ENCODE measurements around the gene KAT2A.
A peak's percentile ranks its signal among the peaks of the same experiment; 100 is the strongest.

Gene KAT2A

DNA sequence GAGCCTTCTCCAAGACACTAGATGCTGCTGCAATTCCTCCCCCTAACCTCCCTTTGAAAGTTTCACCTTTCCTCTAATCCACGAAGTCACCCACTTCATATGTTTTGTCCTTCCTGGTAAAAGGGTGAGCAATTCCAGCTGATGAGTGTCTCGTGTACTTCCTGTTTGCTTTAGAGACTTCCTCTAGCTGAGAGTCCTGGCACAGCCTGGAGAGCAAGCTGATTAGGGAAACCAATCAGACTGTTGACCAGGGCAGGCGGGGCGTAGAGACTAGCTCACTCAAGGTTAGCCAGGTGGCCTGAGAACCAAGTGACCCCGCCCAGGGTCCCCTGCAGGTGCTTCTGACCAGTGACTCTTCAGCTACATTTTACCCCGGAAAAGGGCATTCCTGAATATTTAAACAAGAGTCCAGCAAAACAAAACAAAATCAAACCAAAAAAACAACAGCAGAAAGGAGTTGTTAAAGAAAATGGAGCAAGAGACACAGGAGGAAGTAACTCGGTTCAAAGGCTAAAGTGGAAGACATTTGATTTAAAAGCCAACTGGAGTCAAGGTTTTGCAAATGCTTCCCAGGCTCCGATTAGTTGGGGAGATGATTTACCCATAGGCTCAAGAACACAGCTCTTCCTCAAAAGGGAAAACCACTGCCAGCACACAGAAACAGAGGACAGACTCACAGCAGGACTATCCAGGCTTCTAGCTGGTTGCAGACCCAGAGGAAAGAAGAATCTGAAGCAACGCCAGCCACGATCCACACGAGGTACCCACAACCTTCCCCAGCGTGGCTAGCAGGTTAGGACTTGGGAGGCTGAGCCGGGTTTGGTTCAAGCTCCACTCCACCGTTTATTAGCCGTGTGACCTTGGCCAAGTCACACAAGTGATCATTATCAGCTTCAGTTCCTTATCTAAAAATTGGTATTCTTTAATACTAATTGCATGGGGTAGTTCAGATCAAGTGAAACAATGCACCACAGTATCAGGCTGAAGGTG, 14.8 kb upstream of the KAT2A start:
- no peak for DNase-seq

DNA sequence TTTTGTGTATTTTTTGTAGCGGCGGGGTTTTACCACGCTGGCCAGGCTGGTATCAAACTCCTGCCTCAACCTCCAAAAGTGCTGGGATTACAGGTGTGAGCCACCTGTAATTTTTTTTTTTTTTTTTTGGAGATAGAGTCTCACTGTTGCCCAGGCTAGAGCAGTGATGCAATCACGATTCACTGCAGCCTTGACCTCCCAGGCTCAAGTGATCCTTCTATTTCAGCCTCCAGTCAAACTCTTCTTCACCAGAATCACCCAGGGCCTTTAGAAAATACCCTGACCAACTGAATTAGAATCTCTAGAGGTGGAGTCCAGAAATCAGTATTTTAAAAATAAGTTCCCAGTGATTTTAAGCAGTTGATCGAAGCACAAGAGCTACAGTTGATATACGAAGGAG, 14.0 kb upstream of the KAT2A start:
- no peak for DNase-seq

GRCh38 chr17:42133461-42134041, 12.4 kb upstream of the KAT2A start:
- DNase-seq = peak in 1 of 5 experiments; percentile 41

GRCh38 chr17:42132941-42133340, 11.8 kb upstream of the KAT2A start:
- DNase-seq = peak in 1 of 5 experiments; percentile 46

- no peak for DNase-seq
Observed at GRCh38 chr17:42131981-42132432, 10.8 kb upstream of the KAT2A start.

- no peak for DNase-seq
Observed at GRCh38 chr17:42131232-42131631, 10.1 kb upstream of the KAT2A start.

GRCh38 chr17:42130310-42130936, 9.3 kb upstream of the KAT2A start:
- no peak for DNase-seq

GRCh38 chr17:42129109-42129837, 8.1 kb upstream of the KAT2A start:
- no peak for DNase-seq

- DNase-seq = no peak
Observed at GRCh38 chr17:42127414-42127813, 6.2 kb upstream of the KAT2A start.

GRCh38 chr17:42126836-42127235, 5.7 kb upstream of the KAT2A start:
- no peak for DNase-seq

DNA sequence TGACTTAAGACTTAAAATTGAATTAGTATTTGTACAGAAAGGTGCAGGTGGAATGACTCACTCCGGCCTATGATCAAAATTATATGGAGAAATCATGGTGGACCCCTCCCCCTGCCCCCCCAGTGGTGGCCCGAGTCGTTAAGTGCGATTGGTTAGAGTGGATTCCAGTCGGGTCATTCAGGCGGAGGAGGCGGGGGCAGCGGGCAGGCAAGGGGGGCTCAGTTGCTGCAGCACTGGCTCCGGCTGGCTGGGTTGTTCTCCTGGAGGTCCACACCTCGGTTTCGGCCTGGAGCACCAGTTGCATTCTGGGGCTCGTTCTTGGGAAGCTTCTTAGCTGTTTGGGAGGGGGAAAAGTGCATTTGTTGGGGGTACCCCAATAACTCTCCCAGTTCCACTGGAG, 4.4 kb upstream of the KAT2A start:
- no peak for DNase-seq

DNA sequence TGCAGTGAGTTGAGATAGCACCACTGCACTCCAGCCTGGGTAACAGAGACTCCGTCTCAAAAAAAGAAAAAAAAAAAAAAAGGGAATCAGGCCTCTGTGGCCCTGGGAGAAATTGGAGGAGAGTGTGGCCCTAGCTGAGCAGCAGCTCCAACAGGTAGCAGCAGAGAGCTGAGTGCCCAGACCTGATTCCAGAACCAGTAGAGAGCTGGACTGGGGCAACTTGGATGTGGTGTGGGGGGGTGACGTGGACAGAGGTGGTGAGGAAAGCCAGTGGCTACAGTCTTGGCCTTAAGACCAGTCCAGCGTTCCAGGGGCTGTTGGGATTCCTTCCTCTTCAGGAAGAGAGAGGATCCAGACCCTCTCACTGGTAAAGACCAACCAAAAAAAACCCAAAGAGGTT, 3.1 kb upstream of the KAT2A start:
- no peak for DNase-seq

DNA sequence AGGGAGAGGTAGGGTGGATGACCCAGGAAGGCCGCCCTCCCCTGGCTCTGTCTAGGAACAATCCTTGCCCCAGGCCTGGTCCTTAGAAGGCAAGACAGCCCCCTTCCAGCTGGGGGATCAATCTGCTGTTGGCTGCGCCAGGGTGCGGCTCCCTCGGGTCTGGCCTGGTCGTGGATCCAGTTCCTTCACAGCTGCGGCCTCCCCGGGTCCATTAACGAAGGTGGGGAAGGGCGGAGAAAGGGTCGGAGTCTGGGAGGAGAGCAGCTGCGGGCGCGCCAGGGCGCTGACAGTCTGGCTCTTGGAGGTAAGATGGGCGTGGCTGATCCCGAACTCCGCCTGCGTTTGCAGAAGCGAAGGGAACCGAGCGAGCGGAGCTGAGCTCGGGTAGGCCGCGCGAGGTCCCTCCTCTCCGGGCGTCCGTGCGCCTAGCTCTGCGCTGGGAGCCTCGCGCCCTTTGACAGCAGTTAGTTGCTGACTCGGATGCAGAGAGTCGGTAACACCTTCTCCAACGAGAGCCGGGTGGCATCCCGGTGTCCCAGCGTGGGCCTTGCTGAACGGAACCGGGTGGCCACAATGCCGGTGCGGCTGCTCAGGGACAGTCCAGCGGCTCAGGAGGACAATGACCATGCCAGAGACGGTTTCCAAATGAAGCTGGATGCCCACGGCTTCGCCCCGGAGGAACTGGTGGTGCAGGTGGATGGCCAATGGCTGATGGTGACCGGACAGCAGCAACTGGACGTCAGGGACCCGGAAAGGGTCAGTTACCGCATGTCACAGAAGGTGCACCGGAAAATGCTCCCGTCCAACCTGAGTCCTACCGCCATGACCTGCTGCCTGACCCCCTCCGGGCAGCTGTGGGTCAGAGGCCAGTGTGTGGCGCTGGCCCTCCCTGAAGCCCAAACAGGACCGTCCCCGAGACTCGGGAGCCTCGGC, 1.5 kb upstream of the KAT2A start, which contains the start of gene HSPB9:
Gene HSPB9 (plus strand): TSS at position 434 of the 933 bp plus-strand sequence. CDS start 47 bp downstream, at position 481.
- no peak for DNase-seq

GRCh38 chr17:42120161-42120769, 902 bp downstream of the KAT2A start:
- no peak for DNase-seq

DNA sequence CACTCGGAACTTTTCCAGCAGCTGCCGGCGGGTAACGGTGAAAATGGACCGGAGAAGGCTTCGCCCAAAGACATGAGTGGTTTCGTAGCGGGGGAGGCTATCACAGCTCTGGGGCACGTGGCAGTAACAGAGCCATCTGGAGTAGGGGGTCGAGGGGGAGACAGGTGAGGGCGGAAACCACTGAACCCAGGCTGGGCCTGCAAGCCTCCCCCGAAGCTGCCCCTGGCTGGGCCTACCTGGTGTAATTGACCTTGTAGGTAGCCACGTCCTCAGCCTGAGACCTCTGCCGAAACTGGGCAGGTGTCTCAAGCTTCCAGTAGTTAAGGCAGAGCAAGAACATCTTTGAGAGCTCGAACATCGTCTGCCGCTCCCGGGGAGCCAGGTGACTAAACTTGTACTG, 1.9 kb downstream of the KAT2A start:
- DNase-seq = no peak

DNA sequence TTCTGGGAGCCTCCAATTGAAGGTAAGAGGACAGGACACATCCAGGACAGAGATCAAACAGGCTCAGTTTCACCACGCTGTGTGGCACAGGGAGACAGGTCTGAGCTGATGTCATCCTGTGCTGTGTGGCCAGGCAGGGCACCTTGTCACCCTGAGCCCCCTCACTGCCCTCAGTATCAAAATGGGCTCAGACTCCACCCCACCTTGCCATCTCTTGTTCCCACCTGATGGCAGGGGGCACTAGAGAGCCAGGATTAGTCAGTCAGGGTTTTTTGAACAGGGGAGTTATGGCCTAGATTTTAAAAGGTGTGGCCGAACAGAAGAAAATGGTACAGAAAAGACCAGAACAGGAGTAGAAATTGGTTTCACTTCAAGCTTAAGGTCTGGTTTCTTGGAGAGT, 2.6 kb downstream of the KAT2A start:
- peak in 1 of 5 experiments; percentile 58 for DNase-seq

DNA sequence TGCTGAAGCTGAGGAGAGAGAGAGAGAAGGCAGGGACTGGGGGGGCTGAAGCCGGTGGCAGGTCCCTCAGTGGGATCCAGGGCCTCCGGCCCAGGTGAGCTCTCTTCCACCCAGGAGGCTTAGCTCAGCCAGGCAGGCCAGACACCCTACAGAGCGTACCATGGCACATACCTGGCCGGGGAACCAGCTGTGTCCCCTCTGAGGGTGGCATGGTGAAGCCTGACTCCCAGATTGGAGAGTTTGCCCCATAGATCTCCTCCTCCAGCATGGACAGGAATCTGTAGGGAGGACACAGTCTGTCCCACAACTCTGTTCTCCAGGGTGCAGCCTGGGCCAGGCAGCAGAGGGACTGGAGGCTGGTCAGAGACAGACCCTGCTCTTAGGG, 3.0 kb downstream of the KAT2A start:
- no peak for DNase-seq

GRCh38 chr17:42117397-42118125, 3.6 kb downstream of the KAT2A start:
- no peak for DNase-seq

GRCh38 chr17:42116705-42117396, 4.3 kb downstream of the KAT2A start:
- peak; percentile 51 to 85 (median 73) for DNase-seq

DNA sequence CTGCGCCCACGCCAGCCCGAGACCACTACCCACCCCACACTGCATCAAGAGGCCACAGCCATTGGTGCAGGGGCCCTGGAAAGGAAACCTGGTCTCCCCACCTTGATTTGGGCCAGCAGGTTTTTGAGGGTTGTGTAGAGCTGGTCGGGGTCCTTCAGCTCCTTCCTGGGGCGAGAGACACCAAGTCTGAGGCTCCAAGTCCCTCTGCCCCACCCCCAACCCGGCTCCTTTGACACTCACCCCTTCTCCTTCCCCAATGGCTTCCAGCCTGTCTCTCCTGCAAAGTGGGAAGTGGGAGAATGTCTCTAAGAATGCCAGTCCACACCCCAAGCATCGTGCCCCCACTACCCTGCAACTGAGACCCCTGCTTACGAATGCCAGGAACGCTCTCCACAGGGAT, 7.0 kb downstream of the KAT2A start:
- DNase-seq = no peak

Measured in T-helper 2 cell (primary cell).